ENCODE data around the gene DLGAP1. TPM values are rescaled to one million over a fixed set of nuclear protein-coding genes. Genes with fewer than 3 reads are reported as not detected.

The DLGAP1 gene
- total RNA-seq, 1 experiment from 2014 or later, result 0.39 TPM

DNA sequence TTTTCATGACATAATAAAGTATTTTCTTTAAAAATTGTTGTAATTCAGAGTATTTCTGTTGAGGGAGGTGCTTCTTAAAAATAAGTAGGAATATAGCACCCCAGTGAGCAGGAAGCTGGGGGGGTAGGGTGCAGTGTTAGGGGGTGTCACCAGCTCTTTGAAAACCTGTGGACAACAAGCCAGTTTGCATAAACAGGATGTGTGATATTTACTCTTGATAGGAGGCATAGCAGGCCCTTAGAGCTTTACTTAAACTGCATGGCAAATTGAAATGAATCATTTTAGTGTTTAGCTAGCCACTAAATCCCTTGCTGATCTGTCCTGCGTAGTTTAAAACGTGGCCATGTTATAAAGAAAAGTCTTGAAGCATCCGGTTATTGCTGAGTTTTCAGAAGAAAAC, 996.7 kb downstream of the DLGAP1 start:
- Histone ChIP-seq H3K9ac (ENCODE audit: low read length) (no peak overlapping the region), H3K9me3 (ENCODE audit: control insufficient read depth in 1 of 2, insufficient read depth in 1 of 2, low read depth in 1 of 2, low read length in 2 of 2) (no peaks in the 10 kb centered on the region), H3K27me3 (ENCODE audit: insufficient read depth, low read length) (no peaks in the 10 kb centered on the region), H3K79me2 (ENCODE audit: insufficient read depth, low read length) (peaks cover 71% of the 10 kb centered on the region), H3K36me3 (ENCODE audit: control insufficient read depth in 1 of 2, insufficient read depth in 2 of 2, low read length in 2 of 2) (peaks cover 35 to 53% of the 10 kb centered on the region in 2 experiments), H2AFZ (ENCODE audit: low read depth, low read length, poor library complexity, severe bottlenecking) (no peak overlapping the region), H3K4me1 (ENCODE audit: control insufficient read depth in 1 of 2, insufficient read depth in 2 of 2, low read length in 2 of 2) (peaks cover 48 to 76% of the 10 kb centered on the region in 2 experiments), H3K4me3 (replicated peaks in 1 of 2; ENCODE audit: low read depth in 1 of 2, low read length in 2 of 2) (no peak overlapping the region), H3K9me2 (ENCODE audit: insufficient read depth) (no peaks in the 10 kb centered on the region), H4K20me1 (ENCODE audit: insufficient read depth) (peaks cover 24% of the 10 kb centered on the region; the same call in 1 of the 2 replicates), H3K27ac (ENCODE audit: low read depth, low read length) (no peak overlapping the region), H3K4me2 (ENCODE audit: low read length) (no peak overlapping the region)
- ATAC-seq, result no peak
- ChIA-PET POLR2A (interaction anchor here (0.8 to 1.3 kb wide), 3 partner anchors 136 to 208 kb away, joined by 3 to 5 read pairs (median 4); no protein-coding TSS in a partner anchor), RAD21 (ENCODE audit: low non-redundant PET in 1 of 2, low total read pairs in 2 of 2, uncharacterized antibody in 2 of 2, unreplicated experiment in 2 of 2) (no interaction called here), CTCF (interaction anchor here (0.5 kb wide), 1 partner anchor 7 kb away, joined by 6 read pairs; no protein-coding TSS in a partner anchor)
- DNase-seq (ENCODE audit: low read depth, low spot score), result no peak
- BruUV-seq (replicated peaks), result no TSS peak
- TF ChIP-seq JUND (IDR thresholded peaks at IDR 0.05), result no peak
- TF ChIP-seq, protein P1, sequence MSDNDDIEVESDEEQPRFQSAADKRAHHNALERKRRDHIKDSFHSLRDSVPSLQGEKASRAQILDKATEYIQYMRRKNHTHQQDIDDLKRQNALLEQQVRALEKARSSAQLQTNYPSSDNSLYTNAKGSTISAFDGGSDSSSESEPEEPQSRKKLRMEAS (IDR thresholded peaks at IDR 0.05), result no peak
- no peak for TF ChIP-seq EZH2 (IDR thresholded peaks at IDR 0.05)
- TF ChIP-seq CBX3 (IDR thresholded peaks at IDR 0.05; ENCODE audit: low read depth), result no peak
- TF ChIP-seq, protein P2, sequence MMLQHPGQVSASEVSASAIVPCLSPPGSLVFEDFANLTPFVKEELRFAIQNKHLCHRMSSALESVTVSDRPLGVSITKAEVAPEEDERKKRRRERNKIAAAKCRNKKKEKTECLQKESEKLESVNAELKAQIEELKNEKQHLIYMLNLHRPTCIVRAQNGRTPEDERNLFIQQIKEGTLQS (IDR thresholded peaks at IDR 0.05), result no peak
- TF ChIP-seq POLR2A (IDR thresholded peaks at IDR 0.05; ENCODE audit: borderline replicate concordance, extremely low read depth, insufficient read depth, insufficient read length), result no peak
- TF ChIP-seq POLR2AphosphoS5 (IDR thresholded peaks at IDR 0.05; ENCODE audit: low read depth, low read length), result no peak; the same call in 1 of the 2 replicates
- no peak for TF ChIP-seq YY1 (IDR thresholded peaks at IDR 0.05; ENCODE audit: extremely low read depth, insufficient replicate concordance, low read depth, low read length)
- no peak for TF ChIP-seq ZFX (IDR thresholded peaks at IDR 0.05)
- no peak for TF ChIP-seq EGR1 (IDR thresholded peaks at IDR 0.05; ENCODE audit: low read depth)
- no peak for TF ChIP-seq RAD21 (IDR thresholded peaks at IDR 0.05; ENCODE audit: low read depth)
- no peak for TF ChIP-seq ZNF274 (IDR thresholded peaks at IDR 0.05; ENCODE audit: low read depth, low read length)
- intact Hi-C loops (cut with micrococcal nuclease), result no loop called here

Data from HCT116 (cell line).